Gastrocnemius medialis (tissue), 4 donors: Measurements from ENCODE around the gene IFI27L2.

Source experiments
- CTCF ChIP-seq, 5 experiments: fragments of 450-650 bp in 3 of 5; fragments of 200-600 bp in 2 of 5; sonication (generic) in 2 of 5; IDR thresholded peaks in 4 of 5; conservative IDR thresholded peaks in 1 of 5; 1 replicate in 4 of 5; 2 replicates in 1 of 5; pipeline ENCODE4 v1.5.1; 2016 to 2019; ENCODE audit warnings: antibody characterized with exemption in 5 of 5, mild to moderate bottlenecking in 3 of 5, moderate library complexity in 3 of 5
- POLR2A ChIP-seq, 2 donors: fragments of 450-650 bp; IDR thresholded peaks; one replicate each; pipeline ENCODE4 v1.6.1; 2017; ENCODE audit warnings: antibody characterized with exemption in 2 of 2, mild to moderate bottlenecking in 2 of 2, moderate library complexity in 2 of 2

- TF ChIP-seq CTCF (IDR thresholded peaks at IDR 0.05 in 4 of 5, conservative IDR thresholded peaks at IDR 0.05 in 1 of 5) (no peak), POLR2A (IDR thresholded peaks at IDR 0.05) (no peak)
These were observed 10.3 kb downstream of the IFI27L2 start for GRCh38 chr14:94119071-94119470.
